Right ventricle myocardium superior (tissue), 1 donor: ENCODE measurements around the gene SLC23A1. TPM values are rescaled to one million over a fixed set of nuclear protein-coding genes. Genes with fewer than 3 reads are reported as not detected.
"Not testable (repeated sequence)": the region's sequence is repeated elsewhere in the genome, so short reads cannot be mapped to it uniquely, and the experiment has no call there.

Experiments
- ATAC-seq: fragments of 200-7000 bp; cut with Tn5 transposase; one replicate; pipeline ENCODE4 v1.9.1; 2020; ENCODE audit warnings: mild to moderate bottlenecking; ENCODE audit not compliant: poor library complexity
- DNase-seq: peaks from one replicate; pipeline ENCODE4 v3.0.0-alpha.2; 2020
- intact Hi-C: fragments of 100-400 bp; cut with DNase I; formaldehyde crosslinking; loops from one replicate; pipeline ENCODE4 v1.11.2; 2022
- total RNA-seq: library from RNA; stranded (reverse); fragmentation: NEBNext Ultra II Directional; extraction: Animal tissue kit (Norgen Biotek cat#: 25700); gene quantifications from one replicate; pipeline ENCODE4 v1.2.1, GENCODE V29; 2021
- donor health status: DM: no; HTN: yes; CAD: no; lungs with severe emphysema.

SLC23A1 gene
- total RNA-seq, 1 donor from 2014 or later, result not detected

DNA sequence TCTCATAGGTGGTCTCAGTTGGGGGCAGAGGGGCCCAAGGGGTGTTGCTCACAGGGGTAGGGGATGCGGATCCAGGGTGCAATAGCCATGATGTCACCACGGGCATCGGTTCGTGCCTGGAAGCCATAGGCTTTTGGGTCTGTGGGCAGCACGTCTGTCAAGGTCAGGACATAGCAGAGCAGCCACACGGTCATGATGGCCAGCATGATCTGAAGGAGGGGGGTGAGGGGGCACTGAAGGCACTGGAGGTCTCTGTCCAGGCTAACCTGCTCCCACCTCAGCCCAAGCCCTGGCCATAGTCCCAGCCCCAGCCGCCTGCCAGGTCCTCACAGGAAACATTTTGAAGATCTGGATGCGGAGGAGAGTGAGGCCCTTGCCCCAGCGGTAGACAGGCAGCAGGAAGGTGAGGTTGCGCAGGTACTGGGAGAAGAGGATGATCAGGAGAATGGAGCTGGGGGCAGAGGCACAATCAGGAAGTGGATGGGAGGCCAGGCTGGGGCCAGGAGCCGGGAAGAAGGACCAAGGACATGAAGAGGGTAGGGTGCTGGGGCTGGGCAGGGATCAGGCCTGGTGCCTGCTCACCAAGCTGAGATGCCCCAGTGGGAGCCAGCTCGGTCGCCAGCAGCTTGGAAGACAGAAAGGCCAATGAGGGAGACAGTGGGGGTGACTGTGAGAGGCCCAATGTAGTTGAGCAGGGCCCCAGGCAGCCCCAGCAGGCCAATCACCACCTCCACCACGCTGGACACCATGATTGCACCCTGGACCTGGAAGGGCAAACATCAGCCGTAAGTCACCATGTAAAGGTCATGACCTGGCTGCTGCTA is 3.3 kb downstream of the SLC23A1 start:
- DNase-seq (no peak), ATAC-seq (no peak)
- intact Hi-C loops, result no loop called here

DNA sequence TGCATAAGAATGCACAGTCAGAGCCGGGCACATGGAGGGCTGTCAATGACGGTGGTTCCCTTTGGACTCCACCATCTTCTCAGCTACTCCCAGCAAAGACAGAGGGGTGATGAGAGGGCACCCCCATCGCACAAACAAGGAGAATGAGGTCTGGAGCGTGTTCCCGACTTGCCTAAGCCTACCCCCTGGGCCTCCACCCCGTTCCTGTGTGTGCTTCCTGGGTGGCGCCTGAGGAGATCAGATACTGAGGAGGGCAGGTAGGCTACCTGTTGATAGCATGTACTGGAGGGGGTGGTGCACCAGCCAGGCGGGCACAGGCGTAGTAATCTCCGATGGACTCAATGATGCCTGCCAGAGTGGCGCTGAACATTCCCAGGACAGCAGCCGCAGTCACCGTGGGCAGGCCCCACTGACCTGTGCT is 4.1 kb downstream of the SLC23A1 start:
- no peak for ATAC-seq

DNA sequence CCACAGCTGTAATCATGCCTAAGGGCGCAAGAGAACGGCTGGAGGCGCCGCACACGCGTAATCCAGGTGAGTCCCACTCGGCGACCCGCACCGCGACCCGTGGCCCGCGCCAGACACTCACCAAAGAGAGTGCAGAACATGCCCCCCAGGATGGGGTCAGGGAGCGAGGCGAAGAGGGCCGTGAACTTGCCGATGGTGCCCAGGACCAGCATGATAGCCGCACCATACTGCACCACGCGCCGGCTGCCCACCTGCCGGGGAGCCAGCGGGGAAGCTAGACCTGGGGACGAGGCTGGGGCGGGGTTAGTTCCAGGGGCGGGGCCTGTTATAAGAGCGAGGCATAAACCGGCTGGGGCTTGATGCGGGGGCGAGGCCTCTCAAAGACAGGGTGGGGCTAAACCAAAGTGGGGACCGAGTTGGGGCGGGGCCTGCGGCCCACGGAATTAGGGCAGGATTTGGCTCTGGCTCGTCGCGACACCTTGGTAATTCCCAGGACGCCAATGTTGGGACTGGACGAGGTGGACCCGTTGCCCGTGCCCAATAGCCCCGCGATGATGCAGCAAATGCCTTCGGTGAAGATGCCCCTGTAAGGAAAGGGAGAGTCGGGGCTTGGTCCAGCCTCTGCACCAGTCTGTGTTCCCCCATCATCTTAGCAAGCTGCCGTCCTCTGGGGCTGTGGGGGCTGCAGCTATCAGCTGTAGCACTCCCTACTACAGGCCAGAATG is 4.8 kb downstream of the SLC23A1 start:
- no peak for ATAC-seq
- no peak for DNase-seq
- intact Hi-C loops, result no loop called here

More for the DNA sequence above, 4.1 kb downstream of the SLC23A1 start:
- DNase-seq, result no peak
- intact Hi-C loops, result no loop called here

DNA sequence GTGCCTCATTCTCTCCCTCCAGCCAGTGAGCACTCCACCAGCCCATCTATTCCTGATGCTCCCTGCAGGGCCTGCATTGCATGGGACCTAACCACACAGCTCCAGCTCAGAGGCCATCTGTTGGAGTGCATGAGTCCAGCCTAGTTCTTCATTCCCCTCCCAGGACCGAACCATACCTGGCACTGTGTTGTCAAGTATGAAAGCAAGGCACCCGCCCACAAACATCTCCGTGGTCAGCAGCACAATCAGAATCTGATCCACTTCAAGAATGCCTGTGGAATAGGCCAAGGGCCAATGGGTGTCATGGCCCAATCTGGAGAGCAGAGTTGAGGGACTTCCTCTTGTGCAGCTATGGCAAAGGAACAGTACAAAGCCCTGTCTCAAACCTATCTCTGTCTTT is 5.9 kb downstream of the SLC23A1 start:
- no peak for ATAC-seq
- DNase-seq, result no peak
- intact Hi-C loops, result no loop called here

DNA sequence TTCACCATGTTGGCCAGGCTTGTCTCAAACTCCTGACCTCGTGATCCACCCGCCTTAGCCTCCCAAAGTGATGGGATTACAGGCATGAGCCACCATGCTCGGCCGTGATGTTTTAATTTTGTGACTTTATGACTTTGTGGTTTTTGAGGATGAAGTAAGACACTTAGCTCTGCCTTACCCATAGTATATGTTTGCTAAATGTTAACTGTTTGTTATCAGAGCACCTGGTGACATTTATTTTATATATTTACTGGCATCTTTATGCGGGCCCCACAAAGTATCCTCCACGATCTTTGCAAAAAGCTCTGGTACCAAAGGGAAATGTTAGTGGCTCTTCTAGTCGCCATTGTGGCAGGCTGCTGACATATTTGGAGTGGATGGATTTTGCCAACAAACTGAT is 6.7 kb downstream of the SLC23A1 start:
- no peak for DNase-seq
- no peak for ATAC-seq
- intact Hi-C loops, result no loop called here

DNA sequence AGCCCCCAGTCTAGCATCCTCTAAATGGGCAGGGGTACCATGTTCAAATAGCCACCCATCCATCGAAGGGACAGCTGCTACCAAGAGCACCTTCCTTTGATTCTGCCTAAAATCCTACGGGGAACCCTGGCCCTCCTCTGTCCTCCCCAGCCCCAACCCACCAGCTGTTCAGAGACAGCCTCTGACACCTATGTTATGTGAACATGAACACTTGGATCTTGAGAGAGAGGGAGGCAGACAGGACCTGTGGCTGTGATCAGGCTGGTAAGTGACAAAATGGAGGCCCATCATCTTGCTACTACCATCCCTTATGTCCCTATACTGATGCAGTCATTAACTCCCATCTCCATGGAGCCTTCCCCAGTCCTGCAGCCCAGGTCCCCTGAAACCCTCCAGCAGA is 8.2 kb downstream of the SLC23A1 start:
- intact Hi-C loops, result no loop called here
- ATAC-seq, result no peak
- no peak for DNase-seq

DNA sequence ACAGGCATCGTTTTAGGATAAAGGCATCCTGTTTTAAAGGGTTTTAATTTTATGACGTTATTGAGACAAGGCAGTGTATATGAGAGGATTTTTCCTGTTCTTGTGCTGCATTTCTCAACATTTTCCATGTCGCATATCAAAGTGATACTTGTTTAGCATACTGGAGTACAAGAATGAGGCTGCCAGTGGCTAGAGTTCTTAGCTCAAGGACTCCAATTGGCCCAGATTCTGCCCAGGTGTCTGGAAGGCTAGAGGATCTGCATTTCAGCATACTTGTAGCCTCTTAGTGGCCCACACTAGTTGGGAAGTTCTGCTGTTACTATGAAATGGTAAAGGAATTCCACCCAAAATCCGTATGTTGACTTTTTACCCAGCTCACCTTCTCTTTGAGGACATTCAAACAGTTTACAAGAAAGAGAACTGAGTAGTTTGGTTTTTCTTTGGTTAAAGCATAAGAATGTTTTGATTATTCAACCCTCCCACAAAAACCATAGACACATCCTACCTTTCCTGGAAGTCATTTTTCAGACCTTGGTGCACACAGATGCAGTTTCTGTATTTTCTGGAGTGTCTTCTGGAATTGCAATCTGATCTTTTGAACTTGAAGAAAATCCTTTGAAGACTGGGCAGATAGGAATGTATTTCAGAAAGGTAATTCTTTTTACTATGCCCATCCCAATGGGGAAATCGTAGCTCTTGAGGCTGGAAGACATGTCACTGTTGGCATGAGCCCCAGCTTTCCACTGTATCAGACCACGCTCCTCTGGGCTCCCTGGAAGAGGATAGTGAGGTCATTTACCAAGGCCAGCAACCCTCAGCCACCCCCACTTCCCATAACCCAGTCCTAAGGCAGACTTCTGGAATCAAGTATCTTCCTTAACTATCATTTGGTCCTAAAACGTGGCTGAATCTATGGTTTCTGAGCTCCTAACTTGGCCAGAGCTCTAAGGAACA is 11.3 kb downstream of the SLC23A1 start:
- DNase-seq, result no peak
- ATAC-seq, result peak; percentile 46
- intact Hi-C loops, result no loop called here

DNA sequence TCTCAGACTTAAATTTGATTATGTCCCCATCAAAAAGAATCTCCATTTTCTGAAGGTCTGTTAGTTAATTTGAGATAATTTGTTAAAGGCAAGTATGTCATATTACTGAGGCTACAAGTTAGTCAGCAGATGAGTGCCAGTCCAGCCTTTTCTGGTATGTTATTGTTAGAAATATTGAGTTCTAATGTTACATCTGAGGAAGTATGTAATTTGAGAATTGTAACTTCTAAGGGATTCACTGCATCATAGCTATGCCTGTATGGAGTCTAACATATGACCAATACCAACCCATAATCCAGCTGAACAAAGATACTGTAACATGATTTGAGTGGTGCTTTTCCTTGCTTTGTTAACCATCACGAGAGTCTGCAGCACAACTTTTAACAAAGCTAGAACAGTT is 13.9 kb downstream of the SLC23A1 start:
- DNase-seq, result no peak
- ATAC-seq, result no peak
- intact Hi-C loops, result no loop called here

DNA sequence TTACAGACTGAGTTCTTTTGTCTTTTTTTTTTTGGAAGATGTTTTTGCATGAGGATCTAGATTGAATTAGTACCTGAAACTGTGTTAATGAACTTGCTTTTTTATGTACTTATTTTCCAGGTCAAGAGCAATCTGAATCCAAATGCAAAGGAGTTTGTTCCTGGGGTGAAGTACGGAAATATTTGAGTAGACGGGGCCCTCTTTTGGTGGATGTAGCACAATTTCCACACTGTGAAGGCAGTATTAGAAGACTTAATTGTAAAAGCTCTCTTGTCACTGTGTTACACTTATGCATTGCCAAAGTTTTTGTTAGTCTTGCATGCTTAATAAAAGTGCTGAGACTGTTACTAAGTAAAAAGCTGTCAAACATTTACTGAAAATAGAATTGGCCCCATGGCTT is 14.5 kb downstream of the SLC23A1 start:
- intact Hi-C loops, result no loop called here
- peak; percentile 32 for ATAC-seq
- no peak for DNase-seq

DNA sequence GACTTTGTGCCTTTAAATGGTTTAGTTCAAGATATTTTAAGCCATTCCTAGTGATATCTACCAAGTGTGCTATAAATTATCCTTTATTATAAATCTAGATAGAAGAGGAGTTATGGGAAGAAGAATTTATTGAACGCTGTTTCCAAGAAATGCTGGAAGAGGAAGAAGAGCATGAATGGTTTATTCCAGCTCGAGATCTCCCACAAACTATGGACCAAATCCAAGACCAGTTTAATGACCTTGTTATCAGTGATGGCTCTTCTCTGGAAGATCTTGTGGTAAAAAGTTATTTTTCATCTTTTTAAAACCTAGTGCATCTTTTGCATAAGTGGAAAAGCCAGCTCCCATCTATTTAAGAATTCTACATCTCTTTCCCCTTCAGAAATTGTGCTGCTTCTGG is 18.6 kb downstream of the SLC23A1 start:
- DNase-seq (no peak), ATAC-seq (no peak)
- intact Hi-C loops, result no loop called here

DNA sequence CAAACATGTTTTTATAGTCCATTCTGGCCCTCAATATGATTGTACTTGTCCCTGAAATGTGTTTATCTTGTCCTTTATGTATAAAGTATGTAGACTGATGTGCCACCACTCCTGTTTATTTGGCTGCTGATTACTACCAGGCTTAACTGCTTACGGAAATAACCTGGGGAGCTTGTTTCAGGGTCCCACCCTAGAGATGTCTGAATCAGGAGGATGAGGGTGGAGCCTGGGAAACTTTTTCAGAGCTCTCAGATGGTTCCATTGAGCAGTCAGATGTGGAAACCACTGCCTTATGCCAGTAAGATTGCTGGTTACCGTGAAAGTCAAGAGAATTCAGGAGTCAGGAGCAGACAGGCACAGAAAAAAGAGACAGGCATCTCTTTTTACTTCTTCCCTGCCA is 19.2 kb downstream of the SLC23A1 start:
- ATAC-seq (no peak), DNase-seq (no peak)
- intact Hi-C loops, result no loop called here

DNA sequence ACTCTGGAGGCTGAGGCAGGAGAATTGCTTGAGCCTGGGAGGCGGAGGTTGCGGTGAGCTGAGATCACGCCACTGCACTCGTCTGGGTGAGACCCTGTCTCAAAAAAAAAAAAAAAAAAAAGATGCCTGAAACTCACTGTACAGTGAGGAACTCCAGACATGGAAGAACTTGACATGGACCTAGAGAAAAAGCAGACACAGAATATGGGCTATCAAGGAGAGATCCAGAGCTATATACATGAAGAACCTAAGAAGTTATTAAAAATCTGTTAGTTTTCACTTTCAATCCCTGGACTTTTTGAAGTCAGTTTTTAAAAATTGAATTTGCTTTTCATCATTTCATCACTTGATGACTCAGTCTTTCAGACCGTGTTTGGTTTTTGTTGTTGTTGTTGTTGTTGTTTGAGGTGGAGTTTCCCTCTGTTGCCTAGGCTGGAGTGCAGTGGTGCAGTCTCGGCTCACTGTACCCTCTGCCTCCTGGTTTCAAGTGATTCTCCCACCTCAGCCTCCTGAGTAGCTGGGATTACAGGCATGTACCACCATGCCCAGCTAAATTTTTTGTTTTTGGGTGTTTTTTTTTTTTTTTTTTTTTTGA is 21.2 kb downstream of the SLC23A1 start:
- DNase-seq (no peak), ATAC-seq (no peak)
- intact Hi-C loops, result no loop called here

DNA sequence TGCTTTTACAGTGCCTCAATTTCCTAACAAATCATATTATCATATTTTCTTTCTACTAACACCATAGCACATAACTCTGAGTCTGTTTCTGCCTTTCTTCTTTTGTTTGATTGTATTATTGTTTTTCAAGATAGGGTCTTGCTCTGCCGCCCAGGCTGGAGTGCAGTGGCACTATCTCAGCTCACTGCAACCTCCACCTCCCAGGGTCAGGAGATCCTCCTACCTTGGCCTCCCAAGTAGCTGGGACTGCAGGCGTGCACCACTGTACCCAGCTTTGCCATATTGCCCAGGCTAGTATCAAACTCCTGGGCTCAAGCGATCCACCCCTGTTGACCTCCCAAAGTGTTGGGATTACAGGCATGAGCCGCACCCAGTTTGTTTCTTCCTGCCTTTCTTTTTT is 22.7 kb downstream of the SLC23A1 start:
- ATAC-seq (no peak), DNase-seq (no peak)
- intact Hi-C loops, result no loop called here

DNA sequence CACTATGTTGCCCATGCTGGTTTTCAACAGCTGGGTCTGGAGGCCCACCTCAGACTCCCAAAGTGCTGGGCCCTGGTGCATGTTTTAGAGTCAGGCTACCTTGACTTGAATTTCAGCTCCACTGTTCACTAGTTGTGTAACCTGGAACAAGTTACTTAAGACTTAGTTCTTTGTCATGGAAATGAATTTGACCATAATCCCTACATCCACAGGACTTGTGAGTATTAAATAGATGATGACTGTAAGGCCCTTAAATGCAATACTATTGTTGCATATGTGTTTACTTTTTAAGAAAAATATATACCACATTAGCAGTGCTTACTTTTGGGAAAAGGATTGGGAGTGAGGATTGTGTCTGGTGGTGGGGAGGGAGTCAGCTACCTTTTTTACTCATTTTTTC is 25.0 kb downstream of the SLC23A1 start:
- DNase-seq, result no peak
- intact Hi-C loops, result no loop called here

DNA sequence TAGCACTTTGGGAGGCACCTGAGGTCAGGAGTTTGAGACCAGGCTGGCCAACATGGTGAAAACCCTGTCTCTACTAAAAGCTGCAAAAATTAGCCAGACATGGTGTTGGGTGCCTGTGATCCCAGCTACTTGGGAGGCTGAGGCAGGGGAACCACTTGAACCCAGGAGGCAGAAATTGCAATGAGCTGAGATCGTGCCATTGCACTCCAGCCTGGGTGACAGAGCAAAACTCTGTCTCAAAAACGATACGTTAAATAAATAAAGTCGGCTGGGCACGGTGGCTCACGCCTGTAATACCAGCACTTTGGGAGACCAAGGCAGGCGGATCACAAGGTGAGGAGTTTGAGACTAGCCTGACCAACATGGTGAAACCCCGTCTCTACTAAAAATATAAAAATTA is 27.2 kb downstream of the SLC23A1 start:
- ATAC-seq, DNase-seq, intact Hi-C loops: not testable (repeated sequence)

More for the DNA sequence above, 25.0 kb downstream of the SLC23A1 start:
- no peak for ATAC-seq

DNA sequence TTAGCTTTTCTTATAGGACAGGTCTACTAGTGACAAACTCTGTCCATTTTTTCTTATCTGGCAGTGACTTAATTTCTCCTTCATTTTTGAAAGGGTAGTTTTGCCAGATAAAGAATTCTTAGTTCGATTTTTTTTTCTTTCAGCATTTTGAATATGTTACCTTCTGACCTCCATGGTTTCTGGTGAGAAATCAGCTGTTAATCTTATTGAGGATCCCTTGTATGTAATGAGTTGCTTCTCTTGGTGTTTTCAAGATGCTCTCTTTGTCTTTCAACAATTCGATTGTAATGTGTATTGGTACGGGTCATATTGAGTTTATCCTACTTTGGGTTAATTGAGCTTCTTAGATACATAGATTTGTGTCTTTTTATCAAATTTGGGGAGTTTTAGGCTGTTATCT is 28.9 kb downstream of the SLC23A1 start:
- no peak for DNase-seq
- no peak for ATAC-seq
- intact Hi-C loops, result no loop called here

DNA sequence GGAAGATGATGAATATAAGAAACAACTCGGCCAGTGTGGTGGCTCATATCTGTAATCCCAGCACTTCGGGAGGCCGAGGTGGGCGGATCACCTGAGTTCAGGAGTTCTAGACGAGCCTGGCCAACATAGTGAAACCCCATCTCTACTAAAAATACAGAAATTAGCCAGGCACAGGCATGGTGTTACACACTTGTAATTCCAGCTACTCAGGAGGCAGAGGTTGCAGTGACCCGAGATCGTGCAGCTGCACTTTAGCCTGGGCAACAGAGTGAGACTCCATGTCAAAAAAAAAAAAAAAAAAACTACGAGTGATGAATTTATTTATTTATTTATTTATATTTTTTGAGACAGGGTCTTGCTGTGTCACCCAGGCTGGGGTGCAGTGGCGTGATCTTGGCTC is 35.2 kb downstream of the SLC23A1 start:
- intact Hi-C loops, result loop anchor here (10.0 kb wide), 1 partner anchor 53 kb away; the partner anchor contains the start of gene MATR3
- not testable (repeated sequence) for ATAC-seq, DNase-seq

DNA sequence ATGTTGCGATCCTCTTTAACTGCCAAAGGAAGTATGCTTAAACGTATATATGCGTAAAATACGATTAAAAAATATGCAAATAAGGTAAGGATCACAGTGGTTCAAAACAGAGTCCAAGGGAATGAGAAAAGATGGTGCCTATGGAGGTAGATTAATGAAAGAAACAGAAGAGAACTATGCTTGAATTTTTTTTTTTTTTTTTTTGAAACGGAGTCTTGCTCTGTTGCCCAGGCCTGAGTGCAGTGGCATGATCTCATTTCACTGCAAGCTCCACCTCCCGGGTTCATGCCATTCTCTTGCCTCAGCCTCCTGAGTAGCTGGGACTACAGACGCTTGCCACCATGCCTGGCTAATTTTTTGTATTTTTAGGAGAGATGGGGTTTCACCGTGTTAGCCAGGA is 37.7 kb downstream of the SLC23A1 start:
- ATAC-seq, DNase-seq: not testable (repeated sequence)
- intact Hi-C loops, result loop anchor here (10.0 kb wide), 1 partner anchor 51 kb away; the partner anchor contains the start of gene MATR3
